GM21390 (cell line): ENCODE results near the gene KLHL18.
"Not testable (repeated sequence)": the region's sequence is repeated elsewhere in the genome, so short reads cannot be mapped to it uniquely, and the experiment has no call there.

Experiments used
- ATAC-seq: cut with Tn5 transposase; IDR thresholded peaks from one replicate; pipeline ENCODE4 v1.9.1; 2021; ENCODE audit not compliant: unreplicated experiment

The KLHL18 gene

DNA sequence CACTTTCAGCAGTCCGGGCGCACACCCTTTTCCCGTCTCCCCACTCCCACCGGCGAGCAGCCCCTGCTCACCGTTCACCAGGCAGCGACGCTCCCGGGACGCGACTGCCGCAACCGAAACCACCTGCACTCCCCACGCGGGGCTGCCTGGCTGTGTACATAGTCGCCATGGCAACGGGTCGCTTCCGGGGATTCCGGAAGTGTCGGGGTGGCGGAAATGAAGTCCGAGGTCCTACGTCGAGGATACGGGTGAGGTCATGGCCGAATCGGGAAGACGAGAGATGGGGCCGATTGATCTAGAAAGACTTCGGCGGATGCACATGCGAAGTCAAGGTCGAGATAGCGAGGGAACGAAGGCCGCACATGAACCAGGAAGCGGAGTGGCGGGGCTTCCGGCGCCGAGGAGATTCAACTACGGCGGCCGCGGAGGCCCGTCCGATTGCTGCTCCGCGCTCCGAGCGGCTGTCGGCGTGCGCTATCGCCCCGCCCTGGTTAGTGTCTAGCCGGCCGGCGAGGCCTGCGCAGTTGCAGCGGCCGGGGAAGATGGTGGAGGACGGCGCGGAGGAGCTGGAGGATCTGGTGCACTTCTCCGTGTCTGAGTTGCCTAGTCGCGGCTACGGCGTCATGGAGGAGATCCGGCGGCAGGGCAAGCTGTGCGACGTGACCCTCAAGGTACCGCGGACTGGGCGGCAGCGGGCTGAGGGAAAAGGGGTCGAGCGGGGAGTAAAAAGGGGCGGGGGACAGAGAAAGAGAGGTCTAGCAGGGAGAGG, at the start of gene KLHL18, which contains the start of gene KIF9:
TSS of gene KLHL18 (plus strand) at position 521 of the 769 bp plus-strand sequence. CDS start at position 543, 22 bp downstream.
TSS of gene KIF9 (minus strand) at position 376 of the 769 bp plus-strand sequence. CDS start 5,425 bp downstream, outside the sequence.
- ATAC-seq, result peak; percentile 72

DNA sequence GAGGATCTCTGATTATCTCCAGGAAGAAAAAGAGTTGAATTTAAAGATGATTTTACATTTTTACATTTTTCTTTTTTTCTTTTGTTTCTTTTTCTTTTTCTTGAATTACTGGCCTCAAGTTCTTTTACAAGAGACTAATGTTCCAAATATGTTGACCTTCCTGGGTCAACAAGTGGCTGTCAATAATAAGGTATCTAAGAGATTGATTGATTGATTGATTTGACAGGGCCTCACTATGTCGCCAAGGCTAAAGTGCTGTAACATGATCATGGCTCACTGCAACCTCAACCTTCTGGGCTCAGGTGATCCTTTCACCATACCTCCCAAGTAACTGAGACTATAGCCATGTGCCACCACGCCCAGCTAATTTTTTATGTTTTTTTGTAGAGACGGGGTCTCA, 44.7 kb upstream of the KLHL18 start:
- ATAC-seq, result no peak

DNA sequence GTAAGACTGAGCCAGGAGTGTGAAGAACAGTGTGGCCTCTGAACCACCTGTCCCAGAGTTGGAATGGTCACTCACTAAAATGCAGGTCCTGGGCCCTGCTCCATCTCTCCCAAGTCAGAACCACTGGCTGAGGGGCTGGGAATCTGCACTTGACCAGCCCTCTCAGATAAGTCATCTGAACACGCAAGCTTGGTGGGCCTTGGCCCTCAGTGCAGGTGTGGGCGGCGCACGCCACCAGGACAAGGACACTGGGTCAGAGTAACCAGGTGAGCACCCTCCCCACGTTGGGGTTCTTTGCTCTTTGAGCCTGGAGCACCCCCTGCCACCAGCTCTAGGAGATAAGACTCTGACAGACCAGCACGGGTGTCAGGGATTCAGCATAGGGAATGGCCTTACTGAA, 42.8 kb upstream of the KLHL18 start:
- no peak for ATAC-seq

DNA sequence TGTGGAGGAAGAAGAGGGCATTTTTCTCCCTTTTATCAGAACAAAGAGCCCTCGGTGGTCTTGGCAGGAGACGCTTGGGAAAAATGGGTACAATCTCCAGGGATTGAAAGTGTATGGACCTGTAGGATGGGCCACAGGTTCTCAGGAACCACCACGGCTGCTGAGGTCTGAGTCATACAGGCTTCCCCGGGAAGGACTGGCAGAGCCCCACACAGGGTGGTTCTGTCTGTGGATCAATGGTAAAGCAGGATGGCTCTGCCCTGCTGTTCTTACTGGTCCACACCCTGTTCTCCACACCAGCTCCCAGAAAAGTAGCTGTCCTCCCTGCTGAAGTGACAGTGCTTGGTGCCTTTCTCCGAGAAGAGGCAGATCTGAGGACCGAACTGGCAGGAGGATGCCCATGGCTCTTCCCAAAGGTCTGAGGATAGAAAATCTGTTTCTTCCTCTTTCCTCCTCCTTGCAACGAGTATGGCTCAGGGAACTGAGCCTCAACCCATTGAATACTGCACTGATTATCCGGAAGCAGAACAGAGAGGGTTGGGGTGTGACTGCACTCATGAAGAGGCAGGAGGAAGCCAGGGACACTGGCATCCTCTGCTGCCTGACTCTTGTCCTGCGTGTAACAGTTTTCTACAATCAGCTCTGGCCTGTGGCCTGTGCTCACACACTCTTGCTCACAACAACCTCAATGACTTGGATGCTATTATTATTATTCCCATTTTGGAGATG, 39.2 kb upstream of the KLHL18 start:
- ATAC-seq, result no peak

DNA sequence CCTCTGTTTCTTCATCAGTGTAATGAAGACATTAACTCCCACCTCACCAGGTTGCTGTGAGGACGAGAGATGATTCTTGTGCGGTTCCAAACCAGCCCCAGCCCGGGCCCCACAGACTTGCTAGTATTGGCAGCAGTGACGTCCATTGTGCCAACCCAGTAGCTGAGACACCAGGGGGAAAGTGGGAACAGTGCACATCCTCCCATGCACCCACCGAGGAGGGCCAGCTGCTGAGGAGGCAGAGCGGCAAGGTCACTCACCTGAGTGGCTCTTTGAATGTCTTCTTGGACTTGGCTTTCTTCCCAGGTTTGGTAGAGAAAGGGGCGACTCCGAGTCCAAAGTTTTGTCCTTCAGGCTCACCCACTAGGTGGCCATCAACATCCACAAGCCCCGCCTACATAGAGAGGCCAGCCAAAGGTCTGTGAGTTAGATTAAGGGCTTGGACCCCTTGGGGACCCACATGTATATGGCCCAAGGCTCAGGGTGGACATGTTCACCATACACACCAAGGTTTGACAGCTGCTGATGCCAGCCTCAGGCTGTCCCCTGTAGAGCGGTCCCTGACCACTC, 38.1 kb upstream of the KLHL18 start:
- no peak for ATAC-seq

DNA sequence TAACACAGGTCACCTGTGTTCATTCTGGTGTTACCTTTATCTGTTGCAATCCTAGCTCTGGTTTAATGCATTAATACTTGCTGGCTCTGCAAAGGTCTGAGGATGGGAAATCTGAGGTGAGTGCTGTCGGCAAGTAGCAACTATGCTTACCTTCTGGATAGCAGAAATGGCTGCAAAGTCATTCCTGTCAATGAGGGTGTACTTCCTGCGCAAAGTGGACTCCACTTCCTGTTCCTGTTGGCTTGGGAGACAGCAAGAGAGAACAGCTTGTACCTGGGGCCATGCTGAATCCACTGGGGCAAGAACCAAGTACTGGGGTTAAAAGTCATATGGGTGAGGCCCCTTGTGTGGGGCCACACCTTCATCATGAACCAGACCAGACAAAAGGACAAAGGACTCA, 37.5 kb upstream of the KLHL18 start:
- ATAC-seq, result no peak

DNA sequence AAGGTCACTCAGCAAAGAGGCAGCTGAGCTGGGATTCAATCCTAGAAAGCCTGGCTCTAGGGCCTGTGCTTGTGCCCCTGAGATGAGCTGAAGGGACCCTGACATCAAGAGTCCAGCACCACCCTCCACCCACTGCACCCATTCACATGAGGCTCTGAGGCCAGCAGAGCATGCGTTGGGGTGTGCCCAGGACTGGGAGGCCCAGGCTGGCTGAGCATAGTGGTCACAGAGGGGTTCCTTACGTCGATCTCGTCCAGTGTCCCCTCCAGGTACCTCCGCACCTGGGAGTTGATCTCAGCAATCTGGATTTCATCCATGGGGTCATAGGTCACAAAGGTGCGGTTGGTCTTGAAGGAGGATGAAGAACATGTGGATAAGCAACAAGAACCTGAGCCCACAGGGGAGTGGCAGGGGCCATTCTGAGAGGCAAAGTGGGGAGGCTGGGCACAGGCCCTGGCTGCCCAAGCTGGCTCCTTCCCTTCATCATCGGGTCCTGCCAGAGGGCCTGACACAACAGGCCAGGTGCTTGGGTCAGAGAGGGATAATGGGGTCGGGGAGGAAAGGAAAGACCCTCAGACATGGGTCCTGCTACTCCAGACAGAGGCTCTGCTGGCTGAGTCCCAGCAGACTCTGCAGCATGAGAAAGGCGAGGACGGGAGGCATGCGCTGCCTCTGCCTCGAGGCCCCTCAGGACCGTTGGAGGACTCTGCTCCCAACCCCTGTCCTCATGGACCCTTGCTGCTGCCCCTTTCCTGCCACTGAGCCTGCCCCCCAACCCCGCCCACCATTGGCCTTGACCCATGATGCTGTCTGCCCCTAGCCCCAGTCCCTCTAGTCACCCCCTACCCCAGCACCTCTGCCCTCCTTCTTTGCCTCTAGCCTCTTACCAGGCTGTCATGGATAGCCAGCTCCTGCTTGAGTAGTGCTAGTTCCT, 35.3 kb upstream of the KLHL18 start:
- ATAC-seq, result no peak

DNA sequence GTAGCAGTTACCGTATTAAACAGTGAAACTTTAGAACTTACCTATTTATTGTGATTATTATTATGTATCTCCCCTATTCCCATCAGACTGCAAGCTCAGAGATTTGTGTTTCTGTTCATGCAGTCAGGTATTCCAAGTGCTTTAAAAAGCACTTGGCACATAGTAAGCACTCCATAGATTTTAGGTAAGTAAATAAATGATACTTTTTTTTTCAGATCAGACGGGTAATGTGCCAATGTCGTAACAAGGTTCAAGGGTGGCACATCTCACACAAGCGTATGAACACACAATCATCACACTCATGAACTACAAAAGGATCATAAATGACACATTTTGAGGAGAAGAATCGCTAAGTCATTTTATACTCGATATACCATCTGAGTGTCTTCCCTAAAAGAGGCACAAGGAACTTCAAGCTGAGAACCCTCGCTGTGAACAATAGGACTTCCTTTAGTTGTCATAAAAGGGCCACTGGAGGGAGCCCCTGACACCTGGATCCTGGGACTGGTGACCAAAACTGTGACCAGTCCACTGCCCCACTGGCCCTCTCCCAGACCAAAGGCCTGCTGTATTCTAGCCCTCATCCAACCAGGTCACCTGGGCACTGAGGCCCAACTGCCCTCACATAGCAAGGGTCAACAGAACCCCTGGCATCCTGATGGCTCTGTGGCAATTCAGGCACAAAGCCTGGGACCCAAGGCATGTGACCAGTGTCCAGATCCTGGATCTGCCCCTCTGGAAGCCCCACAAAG, 32.3 kb upstream of the KLHL18 start:
- no peak for ATAC-seq

DNA sequence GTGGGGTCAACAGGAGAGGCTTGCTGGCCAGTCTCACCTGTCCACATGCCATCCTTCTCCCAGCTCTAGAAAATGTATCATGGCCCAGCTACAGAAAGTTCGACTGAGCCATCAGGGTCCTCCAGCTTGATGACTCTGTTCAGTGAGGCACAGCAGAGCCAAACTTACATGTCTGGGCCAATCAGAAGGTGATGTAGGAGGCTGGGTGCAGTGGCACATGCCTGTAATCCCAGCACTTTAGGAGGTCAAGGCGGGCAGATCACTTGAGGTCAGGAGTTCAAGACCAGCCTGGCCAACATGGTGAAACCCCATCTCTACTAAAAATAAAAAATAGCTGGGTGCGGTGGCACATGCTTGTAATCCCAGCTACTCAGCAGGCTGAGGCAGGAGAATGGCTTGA, 31.7 kb upstream of the KLHL18 start:
- ATAC-seq, result not testable (repeated sequence)

DNA sequence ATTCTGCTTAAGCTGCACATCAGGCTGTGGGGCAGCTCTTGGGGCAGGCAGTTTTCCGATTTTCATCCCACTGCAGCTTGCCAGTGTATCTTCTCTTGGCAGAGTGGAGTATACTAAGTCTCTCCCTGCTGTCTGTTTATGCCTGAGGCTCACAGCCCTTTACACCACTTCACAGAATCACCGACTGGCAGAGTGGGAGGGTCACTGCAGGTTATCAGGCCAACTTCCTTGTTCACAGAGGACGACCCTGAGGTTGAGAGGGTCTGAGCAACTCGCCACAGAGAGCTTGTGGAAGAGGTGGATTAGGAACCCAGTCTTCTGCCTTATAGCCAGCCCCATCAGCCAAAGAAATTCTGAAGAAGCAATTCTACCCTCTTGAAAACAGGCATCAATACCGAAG, 31.1 kb upstream of the KLHL18 start:
- ATAC-seq, result no peak

DNA sequence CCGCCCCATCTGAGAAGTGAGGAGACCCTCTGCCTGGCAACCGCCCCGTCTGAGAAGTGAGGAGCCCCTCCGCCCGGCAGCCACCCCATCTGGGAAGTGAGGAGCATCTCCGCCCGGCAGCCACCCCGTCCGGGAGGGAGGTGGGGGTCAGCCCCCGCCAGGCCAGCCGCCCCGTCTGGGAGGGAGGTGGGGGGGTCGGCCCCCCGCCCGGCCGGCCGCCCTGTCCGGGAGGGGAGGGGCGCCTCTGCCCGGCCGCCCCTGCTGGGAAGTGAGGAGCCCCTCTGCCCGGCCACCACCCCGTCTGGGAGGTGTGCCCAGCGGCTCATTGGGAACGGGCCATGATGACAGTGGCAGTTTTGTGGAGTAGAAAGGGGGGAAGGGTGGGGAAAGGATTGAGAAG, 26.4 kb upstream of the KLHL18 start:
- ATAC-seq, result not testable (repeated sequence)

DNA sequence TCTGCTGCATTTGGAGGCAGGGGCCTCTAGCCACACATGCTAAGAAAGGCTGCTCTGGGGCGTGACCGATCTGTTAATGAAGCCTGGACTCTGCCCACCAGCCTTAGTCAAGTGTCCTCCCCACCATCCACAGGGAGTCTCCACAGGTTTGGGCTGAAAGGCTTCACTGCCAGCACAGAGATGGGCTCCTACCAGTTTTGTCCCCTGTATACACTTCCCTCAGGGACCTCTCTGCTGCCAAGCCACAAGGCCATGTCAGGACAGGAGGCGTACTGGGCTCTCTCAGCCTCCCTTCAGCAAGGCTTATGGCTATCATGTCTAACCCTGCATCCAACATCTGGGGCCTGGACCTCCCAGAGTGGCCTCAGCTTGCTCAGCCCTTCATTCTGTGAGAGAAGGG, 23.6 kb upstream of the KLHL18 start:
- ATAC-seq, result no peak

DNA sequence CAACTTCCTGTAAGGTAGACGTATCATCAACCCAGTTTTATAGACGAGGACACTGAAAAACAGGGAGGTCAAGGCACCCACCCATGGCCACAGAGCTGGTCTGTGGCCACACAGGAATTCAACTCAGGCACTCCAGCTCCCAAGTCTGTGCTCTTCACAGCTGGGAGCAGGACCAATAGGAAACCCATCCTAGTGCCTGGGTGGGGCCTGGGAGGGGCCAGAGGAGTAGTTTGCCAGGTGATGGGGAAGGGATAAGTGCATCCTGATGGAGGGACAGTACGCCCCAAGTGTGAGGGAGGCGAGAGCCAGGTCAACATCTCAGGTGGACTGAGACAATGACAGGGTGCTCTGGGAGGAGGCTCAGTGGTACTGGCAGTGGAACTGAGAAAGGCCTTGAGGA, 22.1 kb upstream of the KLHL18 start:
- no peak for ATAC-seq

DNA sequence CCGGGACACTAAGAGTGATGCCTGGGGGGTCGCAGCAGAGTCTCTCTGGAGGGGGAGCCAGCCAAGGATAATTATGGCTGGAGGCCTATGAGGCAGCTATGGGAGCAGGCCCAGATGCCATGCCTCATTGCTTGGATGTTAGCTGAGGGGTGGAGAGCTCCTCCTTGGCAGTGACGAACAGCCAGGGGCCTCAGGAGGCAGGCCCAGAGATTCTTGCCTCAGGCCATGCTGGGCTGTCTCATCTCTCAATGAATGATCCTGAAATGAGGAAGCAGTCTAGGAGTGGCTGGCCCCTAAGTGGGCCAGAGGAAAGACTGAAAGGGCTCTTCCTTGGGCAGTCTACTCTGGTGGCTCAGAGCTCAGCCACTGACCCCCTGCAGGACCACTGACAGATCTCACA, 21.4 kb upstream of the KLHL18 start:
- no peak for ATAC-seq

DNA sequence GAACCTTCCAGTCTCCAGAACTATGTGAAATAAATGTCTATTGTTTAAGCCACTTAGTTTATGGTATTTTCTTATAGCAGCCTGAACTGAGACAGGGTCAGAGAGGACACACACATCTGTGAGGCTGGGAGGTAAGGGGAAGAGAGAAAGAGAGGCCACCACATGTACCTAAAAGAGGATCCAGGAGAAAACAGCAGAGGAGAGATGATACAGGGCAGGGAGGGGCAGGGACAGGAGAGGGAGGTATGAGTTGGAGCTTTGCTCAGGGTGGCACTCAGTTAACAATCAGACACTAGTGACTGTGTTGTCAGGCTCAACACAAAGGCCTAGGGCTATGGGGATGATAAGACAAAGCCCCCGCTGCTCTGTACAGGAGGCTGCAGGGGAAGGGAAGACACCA, 17.7 kb upstream of the KLHL18 start:
- ATAC-seq, result no peak

DNA sequence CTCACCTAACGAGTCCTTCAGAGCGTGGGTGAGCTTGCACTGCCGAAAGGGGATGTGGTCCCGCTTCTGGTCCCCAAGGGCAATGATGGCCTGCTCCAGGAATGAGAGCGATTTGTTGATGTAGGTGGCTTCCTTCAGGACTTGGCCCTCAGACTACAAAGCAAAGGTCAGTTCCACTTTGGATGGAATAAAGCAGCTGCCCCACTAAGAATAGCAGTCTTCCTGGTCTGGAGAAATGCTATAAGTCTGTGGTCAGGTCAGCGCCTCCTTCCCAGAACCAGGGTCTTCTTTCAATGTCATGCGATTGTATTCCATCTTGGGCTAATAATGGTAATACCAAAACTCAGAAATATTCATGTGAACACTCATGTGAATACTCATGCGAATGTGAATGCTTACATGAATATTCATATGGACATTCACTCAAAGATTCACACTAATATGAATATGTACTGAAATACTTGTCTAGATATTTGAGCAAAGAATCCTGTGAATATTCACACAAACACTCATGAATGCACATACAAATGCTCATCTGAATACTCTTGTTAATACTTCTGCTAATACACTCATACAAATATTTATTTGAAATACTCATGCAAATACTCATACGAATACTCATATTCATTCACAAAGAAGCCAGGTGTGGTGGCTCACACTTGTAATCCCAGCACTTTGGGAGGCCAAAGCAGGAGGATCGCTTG, 16.9 kb upstream of the KLHL18 start:
- ATAC-seq, result no peak

DNA sequence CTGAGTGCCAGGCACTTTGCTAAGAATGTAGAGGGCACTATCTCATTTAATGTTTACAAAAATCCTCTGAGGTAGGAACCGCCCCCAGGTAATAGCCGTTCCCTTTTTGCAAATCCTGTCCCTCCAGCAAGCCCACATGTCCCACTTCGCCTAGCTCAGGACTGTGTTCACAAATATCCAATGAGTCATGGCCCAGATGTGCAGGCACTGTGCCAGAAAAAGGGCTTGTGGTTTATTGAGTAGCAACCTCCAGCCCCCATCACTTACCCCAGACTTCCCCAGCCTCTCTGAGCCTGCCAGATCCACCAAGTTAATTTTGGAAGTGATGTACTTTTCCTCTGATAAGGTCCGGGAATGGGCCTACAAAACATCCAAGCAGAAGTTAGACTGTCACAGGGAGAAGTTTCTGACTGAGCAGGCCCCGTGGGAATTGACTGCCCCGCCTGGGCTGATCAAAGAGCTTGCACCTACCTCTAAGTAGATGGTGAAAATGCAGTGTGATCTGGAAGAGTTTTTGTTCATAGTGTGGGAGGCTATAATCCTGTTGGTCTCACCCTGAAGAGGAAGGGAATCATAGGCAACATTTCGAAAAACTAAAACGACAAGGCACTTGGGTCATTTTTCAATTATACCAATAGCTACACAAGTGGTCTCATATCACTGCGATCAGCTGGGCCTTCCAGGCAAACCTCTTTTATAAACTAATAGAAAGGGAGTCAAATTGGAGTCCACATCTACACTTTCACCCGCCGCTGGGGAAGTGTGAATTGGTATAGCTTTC, 15.8 kb upstream of the KLHL18 start:
- peak; percentile 57 for ATAC-seq

DNA sequence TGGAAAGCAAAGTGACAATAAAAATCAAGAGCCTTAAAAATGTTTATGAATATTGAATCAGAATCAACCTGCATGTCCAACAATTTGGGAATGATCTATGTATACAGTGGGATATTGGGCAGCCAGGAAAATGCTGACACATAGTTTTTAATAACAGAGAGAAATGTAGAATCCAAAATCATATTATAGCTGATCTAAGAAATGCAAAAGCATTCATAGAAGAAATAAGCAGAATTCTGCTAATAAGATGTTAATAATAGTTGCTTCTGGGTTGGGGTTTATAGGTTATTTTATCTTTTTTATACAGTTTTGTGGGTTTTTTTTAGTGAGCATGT, 15.3 kb upstream of the KLHL18 start:
- ATAC-seq, result no peak

DNA sequence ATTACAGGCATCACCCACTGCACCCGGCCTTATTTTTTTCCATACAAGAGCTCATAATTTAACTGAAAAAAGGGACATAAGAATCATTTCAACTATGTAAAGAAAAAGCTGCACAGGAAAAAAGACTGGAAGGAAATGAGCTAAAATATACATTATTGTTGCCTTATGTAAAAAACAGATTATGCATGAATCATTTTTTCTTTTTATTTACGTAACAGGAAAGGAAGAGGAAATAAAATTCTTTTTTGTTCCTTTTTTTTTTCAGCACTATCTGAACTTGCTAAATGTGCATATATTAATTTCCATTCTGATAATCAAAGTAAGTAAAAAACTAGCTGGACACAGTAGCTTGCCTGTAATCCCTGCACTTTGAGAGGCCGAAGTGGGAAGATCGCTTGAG, 12.2 kb upstream of the KLHL18 start:
- ATAC-seq, result no peak
